ENCODE data around the gene CSRNP3. TPM values are rescaled to one million over a fixed set of nuclear protein-coding genes. Genes with fewer than 3 reads are reported as not detected.
A peak's percentile ranks its signal among the peaks of the same experiment; 100 is the strongest.

CSRNP3 gene
- total RNA-seq, 1 donor from 2014 or later: 31.2 TPM

DNA sequence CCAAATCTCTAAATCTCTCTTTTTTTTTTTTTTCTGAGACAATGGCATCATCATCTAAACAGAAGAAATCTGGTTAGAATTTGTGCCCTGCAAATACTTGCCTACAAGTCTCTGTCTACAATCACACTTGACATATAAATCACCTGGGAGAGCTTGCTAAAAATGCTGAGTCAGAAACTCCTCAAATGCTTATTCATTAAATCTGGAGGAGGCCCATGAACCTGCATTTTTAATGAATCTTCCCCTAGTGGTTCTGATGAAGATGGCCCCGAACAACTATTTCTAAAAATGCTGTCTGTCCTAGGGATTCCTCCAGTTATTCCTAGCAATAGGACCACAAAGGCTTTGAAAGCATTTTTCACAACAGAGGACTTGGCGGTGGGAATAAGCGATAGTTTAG is 1.6 kb upstream of the CSRNP3 start:
- Mint-ChIP-seq H3K4me1 (peaks cover 28% of the 10 kb centered on the region), H3K27ac (peak overlapping the region; percentile 65), H3K27me3 (ENCODE audit: low read depth) (no peaks in the 10 kb centered on the region), H3K36me3 (no peaks in the 10 kb centered on the region), H3K4me3 (no peak overlapping the region), H3K9me3 (no peaks in the 10 kb centered on the region)
- TF ChIP-seq, protein P1, sequence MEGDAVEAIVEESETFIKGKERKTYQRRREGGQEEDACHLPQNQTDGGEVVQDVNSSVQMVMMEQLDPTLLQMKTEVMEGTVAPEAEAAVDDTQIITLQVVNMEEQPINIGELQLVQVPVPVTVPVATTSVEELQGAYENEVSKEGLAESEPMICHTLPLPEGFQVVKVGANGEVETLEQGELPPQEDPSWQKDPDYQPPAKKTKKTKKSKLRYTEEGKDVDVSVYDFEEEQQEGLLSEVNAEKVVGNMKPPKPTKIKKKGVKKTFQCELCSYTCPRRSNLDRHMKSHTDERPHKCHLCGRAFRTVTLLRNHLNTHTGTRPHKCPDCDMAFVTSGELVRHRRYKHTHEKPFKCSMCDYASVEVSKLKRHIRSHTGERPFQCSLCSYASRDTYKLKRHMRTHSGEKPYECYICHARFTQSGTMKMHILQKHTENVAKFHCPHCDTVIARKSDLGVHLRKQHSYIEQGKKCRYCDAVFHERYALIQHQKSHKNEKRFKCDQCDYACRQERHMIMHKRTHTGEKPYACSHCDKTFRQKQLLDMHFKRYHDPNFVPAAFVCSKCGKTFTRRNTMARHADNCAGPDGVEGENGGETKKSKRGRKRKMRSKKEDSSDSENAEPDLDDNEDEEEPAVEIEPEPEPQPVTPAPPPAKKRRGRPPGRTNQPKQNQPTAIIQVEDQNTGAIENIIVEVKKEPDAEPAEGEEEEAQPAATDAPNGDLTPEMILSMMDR (IDR thresholded peaks at IDR 0.05; ENCODE audit: unreplicated experiment): no peak
- no peak for DNase-seq (ENCODE audit: low spot score in 2 of 2, unreplicated experiment in 2 of 2)

DNA sequence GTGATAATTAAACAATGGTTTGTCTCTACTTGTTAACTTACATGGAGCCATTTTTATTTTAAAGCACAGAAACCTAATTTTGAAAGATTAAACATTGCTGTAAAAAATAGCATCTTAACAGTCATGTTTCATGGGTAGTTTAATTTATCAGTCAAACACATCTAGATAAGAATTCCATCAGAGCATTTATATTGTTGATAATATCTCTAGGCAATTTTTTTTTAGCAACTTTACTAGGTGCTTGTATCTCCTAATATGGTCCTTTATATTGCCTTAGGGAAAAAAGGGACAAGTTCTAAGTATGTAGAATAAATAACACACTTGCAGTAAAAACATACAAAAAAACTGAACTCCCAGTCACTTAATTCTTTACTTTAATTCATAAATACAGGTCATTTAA is 863 bp downstream of the CSRNP3 start:
- peak overlapping the region; percentile 87 for H3K4me3 Mint-ChIP-seq
- no peaks in the 10 kb centered on the region for H3K27me3 Mint-ChIP-seq (ENCODE audit: low read depth)
- peaks cover 2% of the 10 kb centered on the region for H3K36me3 Mint-ChIP-seq
- no peaks in the 10 kb centered on the region for H3K9me3 Mint-ChIP-seq
- TF ChIP-seq, protein P1 (IDR thresholded peaks at IDR 0.05; ENCODE audit: unreplicated experiment): no peak
- no peak for DNase-seq (ENCODE audit: low spot score in 2 of 2, unreplicated experiment in 2 of 2)
- peaks cover 44% of the 10 kb centered on the region for H3K4me1 Mint-ChIP-seq
- peak overlapping the region; percentile 88 for H3K27ac Mint-ChIP-seq

- H3K4me1 Mint-ChIP-seq: peaks cover 48% of the 10 kb centered on the region
Observed at GRCh38 chr2:165471349-165471950, 2.0 kb downstream of the CSRNP3 start.

GRCh38 chr2:165472922-165473321 is 3.4 kb downstream of the CSRNP3 start:
- DNase-seq (ENCODE audit: low spot score in 2 of 2, unreplicated experiment in 2 of 2): no peak
- Mint-ChIP-seq H3K9me3 (no peaks in the 10 kb centered on the region), H3K27ac (no peak overlapping the region), H3K4me1 (peaks cover 47% of the 10 kb centered on the region), H3K4me3 (no peak overlapping the region), H3K27me3 (ENCODE audit: low read depth) (no peaks in the 10 kb centered on the region), H3K36me3 (peaks cover 5% of the 10 kb centered on the region)
- TF ChIP-seq, protein P1 (IDR thresholded peaks at IDR 0.05; ENCODE audit: unreplicated experiment): no peak

More at GRCh38 chr2:165471349-165471950, 2.0 kb downstream of the CSRNP3 start:
- Mint-ChIP-seq H3K36me3 (peaks cover 5% of the 10 kb centered on the region), H3K9me3 (no peaks in the 10 kb centered on the region), H3K27me3 (ENCODE audit: low read depth) (no peaks in the 10 kb centered on the region), H3K27ac (peak overlapping the region; percentile 71), H3K4me3 (peak overlapping the region; percentile 46)
- TF ChIP-seq, protein P1 (IDR thresholded peaks at IDR 0.05; ENCODE audit: unreplicated experiment): no peak
- no peak for DNase-seq (ENCODE audit: low spot score in 2 of 2, unreplicated experiment in 2 of 2)

GRCh38 chr2:165474619-165475276 is 5.2 kb downstream of the CSRNP3 start:
- Mint-ChIP-seq H3K27ac (no peak overlapping the region), H3K9me3 (no peaks in the 10 kb centered on the region), H3K27me3 (ENCODE audit: low read depth) (no peaks in the 10 kb centered on the region)

More at GRCh38 chr2:165474619-165475276, 5.2 kb downstream of the CSRNP3 start:
- TF ChIP-seq, protein P1 (IDR thresholded peaks at IDR 0.05; ENCODE audit: unreplicated experiment): no peak
- no peak for DNase-seq (ENCODE audit: low spot score in 2 of 2, unreplicated experiment in 2 of 2)
- peaks cover 34% of the 10 kb centered on the region for H3K4me1 Mint-ChIP-seq
- peaks cover 6% of the 10 kb centered on the region for H3K36me3 Mint-ChIP-seq
- no peak overlapping the region for H3K4me3 Mint-ChIP-seq
